ENCODE data around the gene UTP25. TPM values are rescaled to one million over a fixed set of nuclear protein-coding genes. Genes with fewer than 3 reads are reported as not detected.
"Not testable (repeated sequence)": the region's sequence is repeated elsewhere in the genome, so short reads cannot be mapped to it uniquely, and the experiment has no call there.

Gene UTP25
- total and polyA plus RNA-seq, 2 experiments from 2014 or later: 3.6 to 8.9 TPM

- H3K4me2 ChIP-seq: peak overlapping the region; percentile 60; the same call in 1 of the 2 replicates
- peaks cover 10% of the 10 kb centered on the region for H3K27me3 ChIP-seq (ENCODE audit: insufficient read depth)
- peak; percentile 35 to 51 for TF ChIP-seq CTCF (conservative IDR thresholded peaks at IDR 0.05; ENCODE audit: low read depth in 2 of 2)
- H3K9me2 ChIP-seq (ENCODE audit: insufficient read depth); H4K20me1 ChIP-seq (replicated peaks; ENCODE audit: insufficient read depth); H3K4me3 Mint-ChIP-seq; H3K36me3 Mint-ChIP-seq (ENCODE audit: low read depth); H3K27ac ChIP-seq (ENCODE audit: low read depth); H3K79me2 ChIP-seq (replicated peaks; ENCODE audit: insufficient read depth); H3K9me3 Mint-ChIP-seq; H3K27ac Mint-ChIP-seq; H3K4me1 ChIP-seq (ENCODE audit: insufficient read depth); H3K27me3 Mint-ChIP-seq (ENCODE audit: insufficient read depth, low read depth, poor library complexity); H3F3A ChIP-seq (replicated peaks; ENCODE audit: low read depth); H3K36me3 ChIP-seq (ENCODE audit: insufficient read depth): not testable (repeated sequence)
- peak; percentile 84 for ATAC-seq
- H2AFZ ChIP-seq: 0 out of 2 replicates have a peak overlapping the region, but pooled peaks have one; percentile 80
- peak; percentile 47 for DNase-seq (ENCODE audit: low spot score)
- peaks cover 18% of the 10 kb centered on the region; the same call in 2 of the 3 replicates for H3K4me1 Mint-ChIP-seq
- H3K4me3 ChIP-seq: peak overlapping the region; percentile 49
Measured at GRCh38 chr1:209888291-209889076, 60.7 kb downstream of the UTP25 start.

- H3K27ac Mint-ChIP-seq: no peak overlapping the region
- Histone ChIP-seq H3K27me3 (ENCODE audit: insufficient read depth) (peaks cover 10% of the 10 kb centered on the region), H4K20me1 (replicated peaks; ENCODE audit: insufficient read depth) (no peaks in the 10 kb centered on the region), H3K4me1 (ENCODE audit: insufficient read depth) (peaks cover 10% of the 10 kb centered on the region; the same call in 1 of the 2 replicates), H3K79me2 (replicated peaks; ENCODE audit: insufficient read depth) (no peaks in the 10 kb centered on the region), H3K4me2 (peak overlapping the region; percentile 60), H3K4me3 (peak overlapping the region; percentile 49), H3F3A (replicated peaks; ENCODE audit: low read depth) (no peaks in the 10 kb centered on the region), H3K27ac (ENCODE audit: low read depth) (no peak overlapping the region), H3K36me3 (ENCODE audit: insufficient read depth) (no peaks in the 10 kb centered on the region), H3K9me2 (ENCODE audit: insufficient read depth) (no peaks in the 10 kb centered on the region), H2AFZ (0 out of 2 replicates have a peak overlapping the region, but pooled peaks have one; percentile 80)
- no peaks in the 10 kb centered on the region for H3K27me3 Mint-ChIP-seq (ENCODE audit: insufficient read depth, low read depth, poor library complexity)
- TF ChIP-seq STAT1 (IDR thresholded peaks at IDR 0.05; ENCODE audit: unreplicated experiment) (no peak), JUNB (IDR thresholded peaks at IDR 0.05; ENCODE audit: unreplicated experiment) (no peak), NANOG (IDR thresholded peaks at IDR 0.05; ENCODE audit: borderline replicate concordance) (no peak), ZNF331 (CRISPR knock-in tag; IDR thresholded peaks at IDR 0.05; ENCODE audit: low read depth) (no peak), ZNF462 (CRISPR knock-in tag; IDR thresholded peaks at IDR 0.05) (no peak), EZH2phosphoT487 (IDR thresholded peaks at IDR 0.05; ENCODE audit: unreplicated experiment) (no peak), EZH2 (IDR thresholded peaks at IDR 0.05; ENCODE audit: low read depth, unreplicated experiment) (no peak), ETS1 (IDR thresholded peaks at IDR 0.05) (no peak), POLR2AphosphoS5 (IDR thresholded peaks at IDR 0.05; ENCODE audit: low read depth) (no peak)
- H3K36me3 Mint-ChIP-seq (ENCODE audit: low read depth): no peaks in the 10 kb centered on the region; the same call in 2 of the 3 replicates
- H3K4me3 Mint-ChIP-seq: no peak overlapping the region
- peak; percentile 63 for ATAC-seq
- H3K9me3 Mint-ChIP-seq: no peaks in the 10 kb centered on the region
- no peak for DNase-seq (ENCODE audit: low spot score)
- H3K4me1 Mint-ChIP-seq: peaks cover 14% of the 10 kb centered on the region; the same call in 2 of the 3 replicates
Measured at GRCh38 chr1:209889077-209889418, 61.3 kb downstream of the UTP25 start.
